ENCODE measurements around the gene LHPP.

Gene LHPP

GRCh38 chr10:124545351-124546054, 83.9 kb downstream of the LHPP start (continued):
- TF ChIP-seq, protein P1, sequence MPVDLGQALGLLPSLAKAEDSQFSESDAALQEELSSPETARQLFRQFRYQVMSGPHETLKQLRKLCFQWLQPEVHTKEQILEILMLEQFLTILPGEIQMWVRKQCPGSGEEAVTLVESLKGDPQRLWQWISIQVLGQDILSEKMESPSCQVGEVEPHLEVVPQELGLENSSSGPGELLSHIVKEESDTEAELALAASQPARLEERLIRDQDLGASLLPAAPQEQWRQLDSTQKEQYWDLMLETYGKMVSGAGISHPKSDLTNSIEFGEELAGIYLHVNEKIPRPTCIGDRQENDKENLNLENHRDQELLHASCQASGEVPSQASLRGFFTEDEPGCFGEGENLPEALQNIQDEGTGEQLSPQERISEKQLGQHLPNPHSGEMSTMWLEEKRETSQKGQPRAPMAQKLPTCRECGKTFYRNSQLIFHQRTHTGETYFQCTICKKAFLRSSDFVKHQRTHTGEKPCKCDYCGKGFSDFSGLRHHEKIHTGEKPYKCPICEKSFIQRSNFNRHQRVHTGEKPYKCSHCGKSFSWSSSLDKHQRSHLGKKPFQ (tag by site-specific recombination; IDR thresholded peaks at IDR 0.05) = no peak
- TF ChIP-seq ZNF423 (tag by site-specific recombination; IDR thresholded peaks at IDR 0.05) (no peak), ZFP37 (tag by site-specific recombination; IDR thresholded peaks at IDR 0.05) (no peak), ZNF670 (tag by site-specific recombination; IDR thresholded peaks at IDR 0.05; ENCODE audit: low read depth) (no peak)

DNA sequence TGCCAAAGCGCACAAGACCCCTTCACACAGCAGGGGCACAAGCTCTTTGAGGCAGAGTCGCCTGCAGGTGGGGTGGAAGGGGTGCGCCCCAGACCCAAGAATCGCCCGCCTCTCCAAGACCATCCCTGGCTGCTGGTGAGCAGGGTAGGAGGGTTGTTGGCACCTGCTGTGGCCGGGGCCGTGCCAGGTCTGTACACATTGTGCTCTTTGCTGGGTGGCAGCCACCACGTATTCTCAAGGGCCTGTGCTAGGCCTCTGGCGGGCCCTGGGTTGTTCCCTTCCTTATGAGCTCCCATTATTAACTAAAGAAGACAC, 84.4 kb downstream of the LHPP start:
- CTCF ChIA-PET = interaction anchor here (0.5 to 1.1 kb wide), 4 partner anchors 14 to 579 kb away, joined by 3 to 5 read pairs (median 3); no protein-coding TSS in a partner anchor
- POLR2A ChIA-PET = no interaction called here
- TF ChIP-seq, protein P1 (tag by site-specific recombination; IDR thresholded peaks at IDR 0.05) = no peak
- TF ChIP-seq SALL2 (tag by site-specific recombination; IDR thresholded peaks at IDR 0.05; ENCODE audit: borderline replicate concordance) (no peak), ZNF660 (tag by site-specific recombination; IDR thresholded peaks at IDR 0.05) (no peak), ZNF677 (tag by site-specific recombination; IDR thresholded peaks at IDR 0.05) (no peak), ZNF10 (tag by site-specific recombination; IDR thresholded peaks at IDR 0.05) (no peak), ZNF354C (tag by site-specific recombination; IDR thresholded peaks at IDR 0.05; ENCODE audit: borderline replicate concordance, low read depth) (no peak)
- TF ChIP-seq, protein P2, sequence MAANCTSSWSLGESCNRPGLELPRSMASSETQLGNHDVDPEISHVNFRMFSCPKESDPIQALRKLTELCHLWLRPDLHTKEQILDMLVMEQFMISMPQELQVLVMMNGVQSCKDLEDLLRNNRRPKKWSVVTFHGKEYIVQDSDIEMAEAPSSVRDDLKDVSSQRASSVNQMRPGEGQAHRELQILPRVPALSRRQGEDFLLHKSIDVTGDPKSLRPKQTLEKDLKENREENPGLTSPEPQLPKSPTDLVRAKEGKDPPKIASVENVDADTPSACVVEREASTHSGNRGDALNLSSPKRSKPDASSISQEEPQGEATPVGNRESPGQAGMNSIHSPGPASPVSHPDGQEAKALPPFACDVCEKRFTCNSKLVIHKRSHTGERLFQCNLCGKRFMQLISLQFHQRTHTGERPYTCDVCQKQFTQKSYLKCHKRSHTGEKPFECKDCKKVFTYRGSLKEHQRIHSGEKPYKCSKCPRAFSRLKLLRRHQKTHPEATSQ (tag by site-specific recombination; IDR thresholded peaks at IDR 0.05) = no peak
- H3K9me3 ChIP-seq (ENCODE audit: control insufficient read depth, insufficient read depth, low read depth, low read length) = no peaks in the 10 kb centered on the region
- no peak overlapping the region for H3K4me3 ChIP-seq (ENCODE audit: low read depth, low read length)
- no peaks in the 10 kb centered on the region for H3K36me3 ChIP-seq (ENCODE audit: control insufficient read depth in 2 of 2, insufficient read depth in 1 of 2, low read length in 2 of 2)
- H3K27ac ChIP-seq (ENCODE audit: extremely low read depth, low read depth, low read length) = no peak overlapping the region
- H3K4me1 ChIP-seq (ENCODE audit: control insufficient read depth, insufficient read depth, low read length) = no peaks in the 10 kb centered on the region

DNA sequence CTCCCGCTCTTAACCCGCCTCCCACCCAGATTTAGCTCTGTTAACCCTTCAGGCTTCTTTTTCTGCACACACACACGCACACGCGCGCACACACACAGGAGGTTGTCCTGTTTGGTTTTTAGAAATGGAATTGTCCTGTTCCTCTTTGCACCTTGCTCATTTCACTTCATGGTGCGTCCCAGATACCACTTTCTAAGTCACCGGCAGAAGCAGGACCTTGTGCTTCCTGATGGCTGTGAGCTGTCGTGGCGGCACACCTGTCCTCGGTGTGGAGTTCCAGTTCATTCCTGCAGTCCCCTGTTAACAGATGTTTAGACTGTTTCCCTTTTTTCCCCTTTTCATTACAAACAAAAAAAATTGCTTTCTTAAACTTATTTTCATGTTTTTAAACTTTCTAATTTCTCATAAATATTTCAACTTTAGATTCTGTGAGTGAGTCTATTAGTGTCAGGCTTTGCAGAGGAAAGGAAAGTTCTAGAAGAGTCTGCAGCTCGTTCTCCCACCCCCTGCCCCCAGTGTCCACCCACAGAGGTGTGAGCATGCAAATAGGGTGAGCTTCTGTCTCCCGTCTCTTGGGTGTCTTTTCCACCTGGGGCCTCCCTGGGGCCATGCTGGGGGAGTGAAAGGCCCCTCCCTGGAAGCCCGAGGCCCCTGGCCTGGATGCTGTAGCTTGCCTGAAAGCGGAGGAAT, 85.5 kb downstream of the LHPP start:
- Histone ChIP-seq H3K4me1 (ENCODE audit: control insufficient read depth, insufficient read depth, low read length) (no peaks in the 10 kb centered on the region), H3K9me3 (ENCODE audit: control insufficient read depth, insufficient read depth, low read depth, low read length) (no peaks in the 10 kb centered on the region), H3K4me3 (ENCODE audit: low read depth, low read length) (no peak overlapping the region), H3K36me3 (ENCODE audit: control insufficient read depth in 2 of 2, insufficient read depth in 1 of 2, low read length in 2 of 2) (no peaks in the 10 kb centered on the region), H3K27ac (ENCODE audit: extremely low read depth, low read depth, low read length) (no peak overlapping the region)
- ChIA-PET POLR2A (no interaction called here), CTCF (interaction anchor here (1.1 kb wide), 1 partner anchor 198 kb away, joined by 3 read pairs; no protein-coding TSS in a partner anchor)
- TF ChIP-seq KLF9 (tag by site-specific recombination; IDR thresholded peaks at IDR 0.05; ENCODE audit: low read depth) (no peak), PRDM1 (tag by site-specific recombination; IDR thresholded peaks at IDR 0.05) (no peak), ZNF785 (tag by site-specific recombination; IDR thresholded peaks at IDR 0.05) (no peak), ZNF837 (tag by site-specific recombination; IDR thresholded peaks at IDR 0.05) (no peak), GLI2 (tag by site-specific recombination; IDR thresholded peaks at IDR 0.05; ENCODE audit: borderline replicate concordance, low read depth) (no peak), ZNF792 (tag by site-specific recombination; IDR thresholded peaks at IDR 0.05) (no peak), ZNF248 (tag by site-specific recombination; IDR thresholded peaks at IDR 0.05) (no peak), ZNF311 (tag by site-specific recombination; IDR thresholded peaks at IDR 0.05; ENCODE audit: borderline replicate concordance) (no peak), ZNF223 (tag by site-specific recombination; IDR thresholded peaks at IDR 0.05) (no peak)
- TF ChIP-seq, protein P3, sequence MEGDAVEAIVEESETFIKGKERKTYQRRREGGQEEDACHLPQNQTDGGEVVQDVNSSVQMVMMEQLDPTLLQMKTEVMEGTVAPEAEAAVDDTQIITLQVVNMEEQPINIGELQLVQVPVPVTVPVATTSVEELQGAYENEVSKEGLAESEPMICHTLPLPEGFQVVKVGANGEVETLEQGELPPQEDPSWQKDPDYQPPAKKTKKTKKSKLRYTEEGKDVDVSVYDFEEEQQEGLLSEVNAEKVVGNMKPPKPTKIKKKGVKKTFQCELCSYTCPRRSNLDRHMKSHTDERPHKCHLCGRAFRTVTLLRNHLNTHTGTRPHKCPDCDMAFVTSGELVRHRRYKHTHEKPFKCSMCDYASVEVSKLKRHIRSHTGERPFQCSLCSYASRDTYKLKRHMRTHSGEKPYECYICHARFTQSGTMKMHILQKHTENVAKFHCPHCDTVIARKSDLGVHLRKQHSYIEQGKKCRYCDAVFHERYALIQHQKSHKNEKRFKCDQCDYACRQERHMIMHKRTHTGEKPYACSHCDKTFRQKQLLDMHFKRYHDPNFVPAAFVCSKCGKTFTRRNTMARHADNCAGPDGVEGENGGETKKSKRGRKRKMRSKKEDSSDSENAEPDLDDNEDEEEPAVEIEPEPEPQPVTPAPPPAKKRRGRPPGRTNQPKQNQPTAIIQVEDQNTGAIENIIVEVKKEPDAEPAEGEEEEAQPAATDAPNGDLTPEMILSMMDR (tag by site-specific recombination; IDR thresholded peaks at IDR 0.05) = no peak
- TF ChIP-seq, protein P4, sequence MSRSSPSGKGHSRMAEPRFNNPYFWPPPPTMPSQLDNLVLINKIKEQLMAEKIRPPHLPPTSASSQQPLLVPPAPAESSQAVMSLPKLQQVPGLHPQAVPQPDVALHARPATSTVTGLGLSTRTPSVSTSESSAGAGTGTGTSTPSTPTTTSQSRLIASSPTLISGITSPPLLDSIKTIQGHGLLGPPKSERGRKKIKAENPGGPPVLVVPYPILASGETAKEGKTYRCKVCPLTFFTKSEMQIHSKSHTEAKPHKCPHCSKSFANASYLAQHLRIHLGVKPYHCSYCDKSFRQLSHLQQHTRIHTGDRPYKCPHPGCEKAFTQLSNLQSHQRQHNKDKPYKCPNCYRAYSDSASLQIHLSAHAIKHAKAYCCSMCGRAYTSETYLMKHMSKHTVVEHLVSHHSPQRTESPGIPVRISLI (tag by site-specific recombination; IDR thresholded peaks at IDR 0.05) = no peak
